Cerebellar cortex (tissue), 1 donor: ENCODE data around the gene SLBP.
"Not testable (repeated sequence)": the region's sequence is repeated elsewhere in the genome, so short reads cannot be mapped to it uniquely, and the experiment has no call there.

Experiments
- DNase-seq: peaks from one replicate; pipeline ENCODE4 v3.0.0-alpha.2; 2015; ENCODE audit warnings: low spot score

Gene SLBP

DNA sequence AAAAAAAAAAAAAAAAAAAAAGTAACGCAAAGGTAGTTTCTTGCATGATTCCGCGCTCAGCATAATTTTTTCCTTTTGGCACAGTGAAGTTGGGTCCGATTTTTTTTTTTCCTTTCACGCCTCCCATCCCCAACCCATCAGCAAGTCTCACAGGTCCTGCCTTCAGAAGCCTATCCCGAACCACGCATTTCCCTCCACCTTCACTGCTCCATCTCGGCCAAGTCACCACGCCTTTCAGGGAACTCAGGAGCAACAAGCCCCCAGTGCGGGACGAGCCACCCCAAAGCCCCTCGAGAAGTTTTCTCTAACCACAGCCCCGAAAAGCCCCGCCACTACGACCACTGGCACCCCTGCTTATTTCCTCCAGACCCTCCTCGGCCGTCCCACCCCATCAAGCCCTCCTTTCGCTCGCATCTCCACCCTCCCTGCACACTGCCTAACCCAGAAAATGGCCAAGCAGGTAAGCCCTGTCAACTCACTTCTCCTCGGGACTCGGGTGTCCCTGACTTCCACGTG is 1.0 kb downstream of the SLBP start:
- no peak for DNase-seq

DNA sequence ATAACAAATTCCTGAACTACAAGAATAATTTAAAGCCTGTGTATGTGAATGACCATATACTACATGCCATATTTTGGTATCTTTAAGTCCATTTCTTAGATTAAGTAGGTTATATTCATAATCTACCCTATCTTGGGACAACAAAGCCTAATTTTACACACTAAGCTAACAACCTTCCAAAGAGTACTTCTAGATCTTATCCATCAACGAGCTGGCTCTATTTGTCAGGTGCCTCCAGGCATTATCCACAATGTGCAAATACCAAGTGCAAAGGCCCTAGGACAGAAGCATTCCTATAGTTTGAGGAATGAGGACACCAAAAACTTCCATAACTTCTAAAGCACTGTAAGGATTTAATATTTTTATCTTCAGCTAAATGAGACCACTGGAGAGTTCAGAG is 3.5 kb downstream of the SLBP start:
- DNase-seq = no peak

DNA sequence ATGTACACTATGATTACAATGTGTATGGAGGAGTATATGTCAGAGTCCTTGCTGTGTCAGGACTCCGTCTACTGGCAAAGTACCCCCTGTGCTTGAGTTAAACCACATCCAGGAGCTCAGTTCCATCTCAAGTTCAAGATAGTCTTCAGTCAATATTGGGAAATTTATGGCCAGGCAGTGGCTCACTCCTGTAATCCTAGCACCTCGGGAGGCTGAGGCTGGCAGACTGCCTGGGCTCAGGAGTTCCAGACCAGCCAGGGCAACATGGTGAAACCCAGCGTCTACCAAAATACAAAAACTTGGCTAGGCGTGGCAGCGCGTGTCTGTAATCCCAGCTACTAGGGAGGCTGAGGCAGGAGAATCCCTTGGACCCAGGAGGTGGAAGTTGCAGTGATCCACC is 5.8 kb downstream of the SLBP start:
- DNase-seq = no peak

DNA sequence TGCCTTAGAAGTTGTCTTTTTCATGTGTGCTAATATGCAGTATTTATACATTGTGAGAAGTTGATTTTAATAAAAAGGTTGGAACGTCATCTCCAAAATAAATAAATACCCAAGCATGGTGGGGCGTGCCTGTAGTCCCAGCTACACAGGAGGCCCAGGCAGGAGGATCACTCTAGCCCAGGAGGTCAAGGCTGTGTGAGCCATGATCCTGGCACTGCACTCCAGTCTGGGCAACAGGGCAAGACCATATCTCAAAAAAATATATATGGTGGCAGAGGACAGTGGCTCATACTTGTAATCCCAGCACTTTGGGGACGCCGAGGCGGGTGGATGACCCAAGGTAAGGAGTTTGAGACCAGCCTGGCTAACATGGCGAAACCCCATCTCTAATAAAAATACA is 6.4 kb downstream of the SLBP start:
- DNase-seq = no peak

DNA sequence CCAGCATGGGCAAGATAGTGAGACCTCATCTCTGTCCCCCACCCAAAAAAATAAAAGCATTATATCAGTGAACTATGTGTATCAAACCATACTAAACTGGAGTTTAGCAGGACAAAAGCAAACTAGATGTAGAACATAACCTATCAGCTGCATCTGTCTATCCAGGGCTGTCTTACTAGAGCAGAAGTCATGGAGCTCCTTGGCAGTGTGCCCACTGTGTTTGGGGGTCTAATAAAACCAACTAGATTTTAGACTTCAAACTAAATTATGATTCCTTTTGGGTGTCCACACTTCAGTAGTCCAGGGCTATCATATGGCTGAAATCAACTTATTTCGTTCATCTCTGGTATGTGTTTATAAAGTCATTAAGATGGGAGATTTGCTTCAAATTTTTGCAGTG is 8.3 kb downstream of the SLBP start:
- DNase-seq = no peak

DNA sequence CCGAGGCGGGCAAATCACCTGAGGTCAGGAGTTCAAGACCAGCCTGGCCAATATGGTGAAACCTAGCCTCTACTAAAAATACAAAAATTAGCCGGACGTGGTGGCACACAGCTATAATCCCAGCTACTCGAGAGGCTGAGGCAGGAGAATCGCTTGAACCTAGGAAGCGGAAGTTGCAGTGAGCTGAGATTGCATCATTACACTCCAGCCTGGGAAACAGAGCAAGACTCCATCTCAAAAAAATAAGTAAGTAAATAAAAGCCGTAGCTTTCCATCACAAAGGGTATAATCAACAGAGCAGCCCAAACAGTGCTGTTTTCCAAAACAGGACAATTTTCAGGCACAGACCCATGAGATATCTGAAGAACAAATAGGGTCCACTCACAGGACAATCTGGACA is 10.4 kb downstream of the SLBP start:
- DNase-seq = not testable (repeated sequence)

DNA sequence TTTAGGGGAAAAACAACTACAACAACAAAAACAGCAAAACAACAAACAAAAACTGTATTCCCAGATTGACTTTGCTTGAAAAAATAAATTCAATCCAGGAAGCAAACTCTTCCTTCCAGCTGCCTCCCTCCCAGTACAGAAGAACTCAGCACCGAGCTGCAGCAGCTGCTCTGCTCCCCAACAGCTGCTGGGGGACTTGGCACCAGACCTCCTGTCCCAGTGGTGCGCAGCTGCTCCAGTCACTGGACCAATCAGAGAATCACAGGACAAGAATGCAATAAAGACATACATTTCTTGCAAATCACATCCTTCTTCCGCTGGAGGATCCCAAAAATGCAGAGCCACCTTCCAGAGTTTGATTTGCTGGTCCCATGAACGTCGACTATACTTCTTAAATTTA is 16.2 kb downstream of the SLBP start:
- DNase-seq = no peak

DNA sequence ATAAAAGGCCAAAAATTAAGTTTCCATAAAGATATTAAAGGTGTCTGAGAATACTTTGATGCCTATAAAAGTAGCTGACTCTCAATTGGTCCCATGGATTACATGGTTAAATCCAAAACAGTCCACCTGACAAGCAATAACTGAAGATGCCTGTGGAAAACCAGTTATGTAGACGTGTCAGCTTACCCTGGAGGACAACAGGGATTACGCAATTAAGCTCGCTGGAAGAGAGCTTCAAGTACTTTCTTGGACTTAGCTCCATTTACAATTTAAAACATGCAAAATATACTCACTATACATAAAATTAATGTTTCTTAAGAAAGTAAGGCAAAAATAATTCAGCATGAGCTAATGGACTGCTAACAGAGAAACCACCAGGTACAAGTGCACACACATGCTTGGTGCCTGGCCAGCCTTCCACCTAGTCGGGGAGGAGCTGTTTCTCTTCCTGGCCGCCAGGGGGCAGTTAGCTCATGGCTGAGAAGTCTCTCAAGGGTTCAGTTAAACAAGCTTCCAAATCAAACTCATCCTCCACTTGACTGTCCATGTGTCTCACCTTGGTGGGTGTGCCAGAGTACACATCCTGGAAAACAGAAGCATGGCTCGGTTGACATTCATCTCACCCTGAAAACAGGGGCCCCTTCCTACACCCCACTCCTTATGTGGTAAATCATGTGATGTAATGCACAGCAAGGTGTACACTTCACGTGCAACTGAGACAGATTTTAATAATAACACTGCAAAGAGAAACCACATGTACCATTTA is 18.8 kb downstream of the SLBP start:
- DNase-seq = peak; percentile 87

DNA sequence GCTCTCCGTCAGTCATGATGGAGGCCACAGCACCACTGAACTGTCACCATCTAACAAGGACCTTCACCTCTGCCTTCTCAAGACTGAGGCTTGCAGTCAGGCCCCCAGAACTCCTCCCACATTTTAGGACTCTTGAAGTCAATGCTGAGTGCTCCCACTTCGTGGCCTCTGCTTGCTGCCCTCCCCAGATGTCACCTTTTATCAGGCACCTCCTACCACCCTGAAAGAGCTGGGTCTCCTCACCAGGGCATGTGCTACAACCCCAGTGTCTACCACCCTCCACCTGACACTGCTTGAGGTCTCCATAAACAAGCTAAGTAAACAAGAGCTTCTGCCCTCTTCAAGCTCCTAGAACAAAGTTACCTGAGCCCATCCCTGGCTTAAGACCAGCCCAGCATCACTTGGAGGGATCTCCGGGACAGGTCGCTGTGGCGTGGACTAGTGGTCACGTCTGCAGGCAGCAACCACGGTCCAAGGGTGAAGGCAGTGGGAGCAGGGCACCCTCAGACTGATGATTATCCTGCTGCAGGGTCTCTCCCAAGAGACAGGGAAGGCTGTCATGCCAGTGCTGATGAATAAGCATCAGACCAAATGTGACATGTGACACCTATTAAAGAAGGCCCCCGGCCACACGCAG is 20.3 kb downstream of the SLBP start:
- no peak for DNase-seq

DNA sequence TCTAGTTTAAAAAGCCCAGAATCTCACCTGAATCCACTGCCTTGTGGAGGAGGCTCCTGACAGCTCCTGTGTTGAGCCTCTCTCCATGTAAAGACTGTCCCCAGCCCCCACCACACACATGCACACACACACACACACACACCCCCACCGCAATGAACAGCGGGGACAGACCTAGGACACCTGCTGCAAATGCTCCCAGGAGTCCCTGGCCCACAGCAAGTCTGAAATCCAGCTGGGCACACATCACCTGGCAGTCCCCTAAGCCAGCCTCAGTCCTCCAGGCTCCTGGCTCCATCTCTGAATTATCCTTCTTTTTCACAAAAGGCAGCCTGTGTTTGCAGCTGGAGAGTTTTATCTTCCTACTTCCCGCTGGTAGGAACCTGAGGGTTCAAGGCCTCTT is 21.4 kb downstream of the SLBP start:
- no peak for DNase-seq

DNA sequence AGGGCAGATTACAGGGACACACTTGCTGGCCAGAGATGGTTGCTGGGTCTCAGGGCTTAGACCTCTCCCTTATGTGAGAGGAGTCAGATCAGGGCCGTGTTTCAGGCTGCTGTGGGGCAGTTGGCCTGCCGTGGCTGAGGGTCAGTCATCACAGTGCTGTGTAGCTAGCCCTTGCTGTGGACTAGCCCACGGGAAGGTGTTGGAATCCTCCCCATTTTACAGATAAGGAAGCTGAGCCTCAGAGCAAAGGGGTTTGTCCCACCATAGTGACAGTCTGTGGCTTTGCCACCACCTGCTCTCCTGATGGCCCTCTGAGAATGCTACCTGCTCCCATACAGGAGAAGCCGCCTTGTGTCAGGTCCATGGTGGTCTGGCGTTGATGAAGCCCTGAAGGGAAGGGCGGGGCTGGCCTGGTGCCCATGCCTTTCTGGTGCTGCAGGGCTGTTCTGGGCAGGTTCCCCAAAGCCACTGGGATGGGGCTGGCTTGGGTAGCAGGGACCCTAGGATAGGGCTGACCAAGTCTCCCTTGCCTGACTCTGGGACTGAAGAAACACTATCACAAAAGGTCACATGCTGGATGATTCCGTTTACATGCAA is 25.6 kb downstream of the SLBP start:
- DNase-seq = no peak

DNA sequence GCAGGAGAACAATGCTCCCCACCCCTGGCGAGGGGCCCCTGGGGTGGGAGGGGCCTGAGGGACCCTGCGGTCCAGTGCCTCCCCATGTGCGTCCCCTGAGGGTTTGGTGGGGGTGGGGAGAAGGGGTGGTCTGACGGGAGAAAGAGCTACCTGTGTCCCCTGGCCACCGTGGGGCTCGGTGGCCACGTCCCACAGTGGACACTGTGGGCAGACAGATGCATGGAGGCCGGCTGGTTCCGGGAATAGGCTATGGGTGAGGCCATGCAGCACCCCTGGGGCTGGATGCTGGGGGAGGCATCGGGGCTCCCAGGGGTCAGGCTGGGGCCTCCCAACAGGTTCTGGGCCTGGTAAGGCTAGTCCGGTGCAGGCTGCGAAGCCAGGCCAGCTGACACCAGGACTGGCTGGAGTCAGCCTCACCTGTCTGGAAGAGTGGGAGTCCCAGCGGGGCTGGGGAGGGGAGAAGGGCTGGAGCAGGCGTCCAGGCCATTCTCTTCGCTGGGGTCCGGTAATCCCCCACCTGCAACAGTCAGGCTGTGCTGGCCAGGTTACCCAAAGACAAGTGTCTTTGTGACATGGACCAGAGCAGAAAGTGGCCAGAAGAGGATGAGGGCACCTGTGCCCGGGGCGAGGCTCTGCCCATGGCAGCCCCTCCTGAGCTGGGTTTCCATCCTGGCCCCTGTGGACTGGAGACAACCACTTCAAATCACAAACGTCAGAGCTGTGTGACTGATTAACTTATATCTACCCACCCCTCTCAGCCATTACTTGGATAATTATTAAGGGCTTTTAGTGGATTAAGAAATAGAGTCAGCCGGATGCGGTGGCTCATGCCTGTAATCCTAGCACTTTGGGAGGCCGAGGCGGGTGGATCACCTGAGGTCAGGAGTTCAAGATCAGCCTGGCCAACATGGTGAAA is 26.6 kb downstream of the SLBP start:
- DNase-seq = no peak

DNA sequence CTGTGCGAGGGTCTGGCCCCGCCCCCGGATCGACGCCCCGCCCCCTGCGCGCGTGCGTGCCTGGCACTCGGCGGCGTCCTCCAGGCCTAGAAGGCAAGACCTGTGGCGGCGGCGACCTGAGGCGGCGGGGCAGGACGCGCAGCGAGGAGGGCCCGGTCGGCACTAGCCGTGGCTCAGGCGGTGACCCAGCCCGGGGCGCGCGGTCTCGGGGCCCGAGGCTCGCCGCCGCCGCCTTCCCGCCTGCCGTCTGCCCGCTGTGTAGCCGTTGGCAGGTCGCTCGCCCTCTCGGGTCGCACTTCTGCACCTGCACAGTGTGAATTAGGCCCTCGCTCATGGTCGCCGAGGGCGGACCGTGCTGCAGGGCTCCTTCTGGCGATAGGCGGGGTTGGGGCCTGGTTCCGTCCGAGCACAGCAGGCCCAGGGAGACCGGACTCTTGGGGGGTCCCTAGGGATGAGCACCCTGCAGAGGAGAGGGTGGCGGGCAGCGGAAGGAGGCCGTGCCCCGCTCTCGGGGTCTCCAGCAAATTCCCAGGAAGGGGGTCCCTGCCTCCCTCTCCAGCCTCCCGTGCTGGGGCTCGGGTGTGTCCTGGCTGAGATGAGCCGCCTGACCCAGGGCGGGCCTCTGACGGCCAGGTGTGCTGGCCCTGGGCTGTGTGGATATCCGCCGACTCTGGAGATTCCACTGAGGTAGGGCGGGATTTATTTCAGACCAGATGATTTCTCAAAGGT is 27.4 kb downstream of the SLBP start:
- DNase-seq = no peak

DNA sequence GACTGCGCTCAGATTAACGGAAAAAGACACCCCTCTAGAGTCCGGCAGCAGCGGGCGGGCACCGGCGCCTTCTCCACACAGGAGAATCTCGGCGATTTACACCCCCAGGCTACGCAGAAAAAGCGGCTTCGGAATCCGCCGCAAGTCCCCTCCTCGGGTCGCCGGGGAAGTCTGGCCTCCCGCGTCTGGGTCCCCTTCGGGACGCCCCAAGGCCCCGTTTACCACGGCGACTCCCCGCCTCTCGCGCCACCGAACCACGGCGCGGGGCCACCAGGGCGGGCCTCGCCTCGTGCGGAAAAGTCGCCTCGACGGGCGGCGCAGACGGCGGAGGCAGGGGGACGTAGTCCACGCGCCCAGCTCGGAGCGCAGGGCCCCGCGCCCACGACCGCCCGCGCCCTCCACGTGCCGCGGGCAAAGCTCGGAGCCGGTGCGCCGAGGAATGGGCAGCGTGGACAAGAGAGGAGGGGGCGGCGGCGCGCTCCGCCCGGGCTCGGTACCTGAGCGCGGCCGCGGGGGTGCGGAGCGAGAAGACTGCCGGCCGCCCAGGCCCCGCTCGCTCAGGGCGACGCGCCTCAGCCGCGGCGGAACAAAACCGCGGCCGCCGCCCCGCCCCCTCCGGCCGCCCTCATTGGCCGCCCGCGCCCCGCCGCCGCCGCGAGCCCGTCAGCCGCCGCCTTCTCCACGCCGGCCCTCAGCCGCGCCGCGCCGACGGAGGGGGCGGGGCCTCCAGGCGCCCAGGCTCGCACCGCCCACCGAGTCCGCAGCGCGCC is 28.2 kb downstream of the SLBP start, which contains the start of gene FAM53A:
TSS of gene FAM53A (minus strand) at position 578 of the 770 bp plus-strand sequence. CDS start 15,572 bp downstream, outside the sequence.
- DNase-seq = peak; percentile 82

DNA sequence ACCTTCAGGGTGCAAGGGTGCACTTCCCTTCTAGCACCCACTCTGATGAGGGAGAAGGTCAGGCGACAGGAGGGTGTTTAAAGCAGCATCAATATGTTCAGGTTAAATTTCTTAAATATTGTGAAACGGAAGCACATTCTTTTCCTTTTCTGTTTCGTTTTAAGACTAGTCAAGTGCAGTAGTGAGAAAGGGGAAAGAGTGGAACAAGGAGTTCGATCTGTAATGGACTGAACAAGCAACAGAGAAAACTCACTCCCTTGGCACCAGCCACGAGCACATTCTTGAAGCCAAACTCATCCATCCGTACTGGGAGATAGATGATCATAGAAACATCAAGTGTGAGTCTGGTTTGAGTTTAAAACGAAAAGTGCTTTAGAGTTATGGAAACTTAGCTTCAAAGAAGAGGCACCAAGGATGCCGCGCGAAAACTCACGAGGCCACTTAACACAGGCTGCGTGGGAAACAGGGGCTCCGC is 28.8 kb downstream of the SLBP start:
- DNase-seq = peak; percentile 49

DNA sequence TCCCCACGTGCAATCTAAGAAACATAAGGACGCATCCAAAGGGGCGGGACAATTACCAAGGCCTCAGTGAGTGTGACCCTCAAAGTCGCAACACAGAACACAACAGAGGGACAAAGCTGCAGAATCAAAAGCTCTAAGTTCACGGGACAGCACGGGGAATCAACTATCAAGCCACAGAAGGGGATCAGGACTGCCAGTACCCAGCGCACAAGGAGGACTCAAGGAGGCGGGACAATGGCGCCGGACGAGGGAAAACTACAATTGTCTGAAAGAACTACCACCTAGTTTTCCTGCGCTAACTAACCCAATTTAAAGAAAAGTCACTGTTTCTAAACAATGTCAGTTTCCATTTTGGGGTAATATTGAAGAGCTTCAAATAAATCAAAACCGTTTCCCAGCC is 29.3 kb downstream of the SLBP start:
- no peak for DNase-seq

DNA sequence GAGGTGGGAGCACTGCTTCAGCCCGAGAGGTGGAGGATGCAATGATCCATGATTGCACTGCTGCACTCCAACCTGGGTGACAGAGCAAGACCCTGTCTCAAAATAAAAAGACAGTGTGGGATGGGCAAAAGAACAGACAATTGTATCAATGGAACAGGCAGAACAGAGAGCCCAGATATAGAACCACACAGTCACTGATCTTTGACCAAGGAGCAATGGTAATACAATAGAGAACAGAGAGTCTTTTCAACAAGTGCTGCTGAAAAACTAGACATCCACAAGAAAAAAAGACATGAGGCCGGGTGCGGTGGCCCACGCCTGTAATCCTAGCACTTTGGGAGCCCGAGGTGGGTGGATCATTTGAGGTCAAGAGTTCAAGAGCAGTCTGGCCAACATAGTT is 33.9 kb downstream of the SLBP start:
- DNase-seq = no peak

DNA sequence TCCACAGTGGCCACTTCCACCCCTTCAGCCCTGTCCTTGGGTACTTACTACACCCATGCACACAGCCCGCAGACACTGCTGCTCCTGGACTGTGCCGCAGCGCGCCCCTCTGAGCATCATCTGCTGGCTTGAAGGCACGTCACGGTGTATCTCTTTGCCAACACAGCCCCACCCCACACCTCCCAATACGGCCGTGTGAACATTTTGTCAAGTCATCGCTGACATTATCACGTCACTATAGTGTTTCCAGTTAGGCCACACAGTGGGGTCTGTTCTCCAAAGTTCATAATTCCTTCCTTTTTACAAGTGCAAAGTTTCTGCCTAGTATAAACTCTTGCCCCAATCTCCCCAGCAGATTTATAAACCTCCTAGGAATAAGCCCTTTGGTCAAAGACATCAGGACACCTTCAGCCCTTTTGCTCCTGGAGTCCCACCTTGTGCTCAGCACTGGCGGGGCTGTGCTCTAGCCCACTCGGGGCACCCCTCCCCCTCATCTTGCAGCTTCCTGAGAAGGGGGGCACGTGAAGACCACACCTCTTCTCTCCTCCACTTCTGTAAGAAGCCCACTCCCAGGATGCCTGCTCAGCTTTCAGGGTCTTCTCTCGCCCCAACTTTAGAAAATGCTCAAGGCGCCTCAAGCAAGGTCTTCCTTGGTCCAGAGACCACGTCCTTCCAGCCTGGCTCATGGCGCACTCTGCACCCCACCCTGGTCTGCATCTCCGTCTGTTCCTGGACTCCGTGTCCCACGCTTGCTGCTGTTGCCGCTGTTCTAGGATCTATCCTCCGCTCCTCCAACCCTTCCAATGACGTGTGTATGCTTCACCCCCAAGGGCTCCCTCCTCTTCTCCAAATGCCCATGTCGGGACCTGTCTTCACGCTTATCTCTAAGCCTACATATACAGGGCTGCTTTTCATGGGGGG is 35.3 kb downstream of the SLBP start:
- no peak for DNase-seq

DNA sequence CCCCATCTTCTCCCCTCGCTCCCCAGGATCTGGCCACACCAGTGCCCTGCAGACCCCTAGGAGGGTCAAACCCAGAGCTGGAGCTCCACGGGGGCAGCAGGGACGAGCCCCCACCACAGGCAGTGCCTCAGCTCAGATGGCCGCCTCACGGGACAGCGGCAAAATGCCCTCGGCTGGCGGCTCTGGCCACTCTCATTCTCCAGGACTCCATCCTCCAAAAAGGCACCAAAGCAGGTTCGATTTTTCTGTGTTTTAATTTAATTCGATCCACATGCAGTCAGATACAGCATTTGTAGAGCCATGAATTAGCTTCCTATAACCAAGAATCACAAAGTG is 36.3 kb downstream of the SLBP start:
- no peak for DNase-seq
